IMR-90 (cell line): ENCODE measurements around the gene DAAM1. TPM values are rescaled to one million over a fixed set of nuclear protein-coding genes. Genes with fewer than 3 reads are reported as not detected.
A peak's percentile ranks its signal among the peaks of the same experiment; 100 is the strongest.

Experiments used
- ATAC-seq: fragments of 200-7000 bp; cut with Tn5 transposase; 2 replicates; pipeline ENCODE4 v1.9.1; 2020; ENCODE audit warnings: low read depth, mild to moderate bottlenecking, moderate library complexity
- BruUV-seq: library from RNA; stranded (reverse); fragments of 400-500 nt; replicated peaks from 2 replicates; lab custom pipeline; 2021; lab: Mats Ljungman, UMichigan
- CTCF ChIA-PET: fragments of 300-600 bp; formaldehyde crosslinking; extraction: SDS; loops from one replicate; lab custom pipeline; 2021; ENCODE audit warnings: antibody characterized with exemption; lab: Yijun Ruan, JAX
- POLR2A ChIA-PET: fragments of 300-600 bp; sonication (Branson Sonifier 250); formaldehyde crosslinking; loops from one replicate; lab custom pipeline; 2022; ENCODE audit warnings: antibody characterized with exemption; ENCODE audit not compliant: unreplicated experiment; lab: Charles Lee
- DNase-seq: peaks from one replicate; pipeline ENCODE4 v3.0.0; 2013
- H2AFZ ChIP-seq: replicated peaks from 2 replicates; pipeline ENCODE3; 2013; ENCODE audit warnings: low read length, mild to moderate bottlenecking; ENCODE audit not compliant: poor library complexity
- H2AK5ac ChIP-seq: 2 replicates; pipeline ENCODE4 v1.6.1; 2013; ENCODE audit warnings: low read depth, low read length, inconsistent platforms
- H2AK9ac ChIP-seq: replicated peaks from 2 replicates; pipeline ENCODE3; 2013; ENCODE audit warnings: mild to moderate bottlenecking, low read depth, low read length, moderate library complexity; ENCODE audit not compliant: poor library complexity
- H2BK120ac ChIP-seq: 2 replicates; pipeline ENCODE4 v1.6.1; 2013; ENCODE audit warnings: low read depth, low read length, inconsistent platforms
- H2BK15ac ChIP-seq: 3 replicates; pipeline ENCODE4 v1.6.1; 2013; ENCODE audit warnings: low read depth, low read length, inconsistent platforms
- H2BK20ac ChIP-seq: 2 replicates; pipeline ENCODE4 v1.6.1; 2013; ENCODE audit warnings: low read depth, mild to moderate bottlenecking, inconsistent platforms, low read length, moderate library complexity
- H2BK5ac ChIP-seq: 2 replicates; pipeline ENCODE4 v1.6.1; 2013; ENCODE audit warnings: mild to moderate bottlenecking, low read depth, low read length, inconsistent platforms; ENCODE audit not compliant: poor library complexity, severe bottlenecking
- H3K14ac ChIP-seq: replicated peaks from 2 replicates; pipeline ENCODE4 v1.6.1; 2013; ENCODE audit warnings: low read depth, low read length, inconsistent platforms
- H3K18ac ChIP-seq: 2 replicates; pipeline ENCODE4 v1.6.1; 2013; ENCODE audit warnings: low read depth, low read length, control low read depth
- H3K23ac ChIP-seq: 2 replicates; pipeline ENCODE4 v1.6.1; 2013; ENCODE audit warnings: low read depth, low read length, inconsistent platforms
- H3K27ac ChIP-seq: 2 replicates; pipeline ENCODE4 v1.5.1; 2013; ENCODE audit warnings: mild to moderate bottlenecking, control low read depth, low read length; ENCODE audit not compliant: insufficient read depth
- H3K27me3 ChIP-seq: 2 replicates; pipeline ENCODE4 v1.6.1; 2013; ENCODE audit warnings: low read length; ENCODE audit not compliant: control insufficient read depth, insufficient read depth
- H3K36me3 ChIP-seq: 2 replicates; pipeline ENCODE4 v1.6.1; 2013; ENCODE audit warnings: low read length, mixed read lengths; ENCODE audit not compliant: control insufficient read depth, insufficient read depth
- H3K4ac ChIP-seq: 2 replicates; pipeline ENCODE4 v1.6.1; 2013; ENCODE audit warnings: low read depth, low read length, inconsistent platforms
- H3K4me1 ChIP-seq: 2 replicates; pipeline ENCODE4 v1.6.1; 2013; ENCODE audit warnings: low read length, mixed read lengths; ENCODE audit not compliant: control insufficient read depth, insufficient read depth
- H3K4me2 ChIP-seq: 2 replicates; pipeline ENCODE4 v1.6.1; 2013; ENCODE audit warnings: low read depth, mild to moderate bottlenecking, control low read depth, low read length, moderate library complexity
- H3K4me3 ChIP-seq: 2 replicates; pipeline ENCODE4 v1.5.1; 2013; ENCODE audit warnings: low read depth, mild to moderate bottlenecking, control low read depth, low read length, moderate library complexity; ENCODE audit not compliant: insufficient read depth
- H3K56ac ChIP-seq: 2 replicates; pipeline ENCODE4 v1.6.1; 2013; ENCODE audit warnings: low read length, inconsistent platforms; ENCODE audit not compliant: insufficient read depth; ENCODE audit errors: extremely low read depth
- H3K79me1 ChIP-seq, 2 experiments: 2 replicates each; pipeline ENCODE4 v1.6.1; 2013; ENCODE audit warnings: low read length in 2 of 2, inconsistent platforms in 1 of 2, low read depth in 1 of 2
- H3K9ac ChIP-seq: 2 replicates; pipeline ENCODE4 v1.6.1; 2013; ENCODE audit warnings: low read depth, low read length, control low read depth
- H3K9me1 ChIP-seq: 2 replicates; pipeline ENCODE4 v1.6.1; 2013; ENCODE audit warnings: low read length, inconsistent platforms; ENCODE audit not compliant: insufficient read depth
- H3K9me3 ChIP-seq: 2 replicates; pipeline ENCODE4 v1.6.1; 2013; ENCODE audit warnings: low read length; ENCODE audit not compliant: control insufficient read depth, insufficient read depth
- H4K20me1 ChIP-seq: 2 replicates; pipeline ENCODE4 v1.6.1; 2013; ENCODE audit warnings: low read length, inconsistent platforms; ENCODE audit not compliant: insufficient read depth
- H4K5ac ChIP-seq: 2 replicates; pipeline ENCODE4 v1.6.1; 2013; ENCODE audit warnings: mild to moderate bottlenecking, low read depth, low read length, control low read depth
- H4K8ac ChIP-seq, 2 experiments: 2 replicates each; pipeline ENCODE4 v1.6.1; 2013; ENCODE audit warnings: low read depth in 2 of 2, low read length in 2 of 2, control low read depth in 1 of 2, inconsistent platforms in 1 of 2
- H4K91ac ChIP-seq: 2 replicates; pipeline ENCODE4 v1.6.1; 2013; ENCODE audit warnings: low read depth, low read length, inconsistent platforms; ENCODE audit not compliant: insufficient read depth
- BHLHE40 ChIP-seq: fragments of 150-350 bp; IDR thresholded peaks from 2 replicates; pipeline ENCODE4 v1.6.1; 2016; ENCODE audit warnings: mild to moderate bottlenecking, low read depth, low read length
- WGBS, 2 experiments: methylation state at CpG; one replicate each; pipeline versions ENCODE4 v1.1.5 to v1.1.7; 2013; ENCODE audit warnings: missing lambda C conversion rate in 2 of 2; ENCODE audit not compliant: insufficient read length in 1 of 2; ENCODE audit errors: extremely low coverage in 2 of 2; 5-methylcytosine and 5-hydroxymethylcytosine counted together
- dilution Hi-C: fragments of 300-500 bp; cut with HindIII; formaldehyde crosslinking; loops from one replicate; pipeline ENCODE4 v1.14.3; 2018; ENCODE audit warnings: low sequenced_read_pairs; ENCODE audit not compliant: unreplicated experiment
- in situ Hi-C: fragments of 300-500 bp; cut with MboI; formaldehyde crosslinking; loops from 3 replicates; pipeline ENCODE4 v1.14.3; 2019; ENCODE audit warnings: low sequenced_read_pairs, inconsistent platforms, mixed read lengths
- intact Hi-C: fragments of 100-400 bp; cut with micrococcal nuclease; formaldehyde crosslinking; loops from 2 replicates; pipeline ENCODE4 v1.10.0; 2022
- polyA plus RNA-seq, 3 experiments: library from polyadenylated mRNA; depleted of rRNA; stranded (reverse); fragments of >200 nt; gene quantifications; 2 replicates each; pipeline ENCODE4 v1.2.3, GENCODE V29; 2012; ENCODE audit warnings: low replicate concordance in 1 of 3
- total RNA-seq: library from RNA; depleted of rRNA; stranded (reverse); fragments of >200 nt; gene quantifications from 2 replicates; pipeline ENCODE4 v1.2.3, GENCODE V29; 2012

Gene DAAM1
- total and polyA plus RNA-seq, 2 of the 4 experiments (the other 2 are of a cell fraction), result 4.8 to 5.4 TPM

- Histone ChIP-seq H2BK15ac (no peak overlapping the region), H3K4me3 (no peak overlapping the region), H2BK120ac (no peak overlapping the region), H2BK20ac (no peak overlapping the region), H3K4me1 (peaks cover 4% of the 10 kb centered on the region; the same call in 1 of the 2 replicates), H3K79me1 (peaks cover 9 to 10% of the 10 kb centered on the region in 2 experiments; a peak in 3 of 4 replicates), H3K18ac (no peak overlapping the region), H3K27me3 (no peaks in the 10 kb centered on the region), H4K91ac (no peak overlapping the region), H4K8ac (no peak overlapping the region), H2BK5ac (no peak overlapping the region), H3K36me3 (no peaks in the 10 kb centered on the region), H3K23ac (no peak overlapping the region), H3K4me2 (no peak overlapping the region), H2AK5ac (no peak overlapping the region), H4K5ac (no peak overlapping the region), H2AK9ac (no peak overlapping the region), H3K56ac (no peak overlapping the region), H3K9me1 (no peaks in the 10 kb centered on the region), H3K27ac (no peak overlapping the region), H3K4ac (no peak overlapping the region), H4K20me1 (no peaks in the 10 kb centered on the region), H3K9me3 (no peaks in the 10 kb centered on the region), H3K9ac (no peak overlapping the region), H2AFZ (no peak overlapping the region), H3K14ac (no peak overlapping the region)
- in situ Hi-C loops (no loop called here), dilution Hi-C loops (no loop called here), intact Hi-C loops (no loop called here)
- BruUV-seq, result no TSS peak
- ATAC-seq (peak; percentile 37; the same call in 1 of the 2 replicates), DNase-seq (no peak)
- ChIA-PET CTCF (no interaction called here), POLR2A (no interaction called here)
- WGBS, 2 experiments, result no CpG with 5 or more reads among the region's 5 CpGs
- no peak for TF ChIP-seq BHLHE40
Measured at GRCh38 chr14:59197695-59198262, 9.3 kb downstream of the DAAM1 start.
